GM21528 (cell line): ENCODE data around the gene USP22.
"Not testable (repeated sequence)": the region's sequence is repeated elsewhere in the genome, so short reads cannot be mapped to it uniquely, and the experiment has no call there.

Experiments
- ATAC-seq: cut with Tn5 transposase; IDR thresholded peaks from one replicate; pipeline ENCODE4 v1.9.1; 2021; ENCODE audit warnings: mild to moderate bottlenecking, moderate library complexity; ENCODE audit not compliant: unreplicated experiment, low FRiP score

Gene USP22

GRCh38 chr17:20991276-20992037, 51.4 kb downstream of the USP22 start:
- ATAC-seq = no peak

- no peak for ATAC-seq
These were observed 52.6 kb downstream of the USP22 start for GRCh38 chr17:20989991-20990855.

- no peak for ATAC-seq
These were observed 53.3 kb downstream of the USP22 start for GRCh38 chr17:20989481-20989880.

- no peak for ATAC-seq
These were observed 53.9 kb downstream of the USP22 start for GRCh38 chr17:20988896-20989295.

GRCh38 chr17:20988001-20988636, 54.7 kb downstream of the USP22 start:
- ATAC-seq = no peak

- no peak for ATAC-seq
These were observed 55.3 kb downstream of the USP22 start for GRCh38 chr17:20987511-20987910.

GRCh38 chr17:20986767-20987510, 55.9 kb downstream of the USP22 start:
- ATAC-seq = no peak

GRCh38 chr17:20983359-20983637, 59.5 kb downstream of the USP22 start:
- no peak for ATAC-seq

GRCh38 chr17:20982589-20983358, 60.0 kb downstream of the USP22 start:
- ATAC-seq = no peak

GRCh38 chr17:20981046-20981920, 61.5 kb downstream of the USP22 start:
- no peak for ATAC-seq

GRCh38 chr17:20979792-20980083, 63.1 kb downstream of the USP22 start:
- no peak for ATAC-seq

GRCh38 chr17:20979007-20979791, 63.6 kb downstream of the USP22 start:
- ATAC-seq = not testable (repeated sequence)

GRCh38 chr17:20977609-20978253, 65.1 kb downstream of the USP22 start:
- not testable (repeated sequence) for ATAC-seq

- no peak for ATAC-seq
These were observed 67.2 kb downstream of the USP22 start for GRCh38 chr17:20975566-20975965.

- no peak for ATAC-seq
These were observed 72.5 kb downstream of the USP22 start for GRCh38 chr17:20970329-20970728.

GRCh38 chr17:20968913-20969616, 73.7 kb downstream of the USP22 start:
- ATAC-seq = no peak

- no peak for ATAC-seq
These were observed 75.0 kb downstream of the USP22 start for GRCh38 chr17:20967776-20968175.
